ENCODE measurements around the gene RPTOR. TPM values are rescaled to one million over a fixed set of nuclear protein-coding genes. Genes with fewer than 3 reads are reported as not detected.

The RPTOR gene
- total and polyA plus RNA-seq, 10 of the 15 experiments (the other 5 are each of a cell fraction or from before 2014, with no cell fraction given): 0.18 to 32.1 (median 7.8) TPM

- TF ChIP-seq ZSCAN29 (IDR thresholded peaks at IDR 0.05): no peak
- TF ChIP-seq ESRRA (IDR thresholded peaks at IDR 0.05; ENCODE audit: low read length): no peak
- no peak for TF ChIP-seq ZBTB33 (IDR thresholded peaks at IDR 0.05)
- no peak for TF ChIP-seq HDGF (IDR thresholded peaks at IDR 0.05)
- TF ChIP-seq EED (IDR thresholded peaks at IDR 0.05; ENCODE audit: low read depth): no peak
- TF ChIP-seq ZBTB40 (IDR thresholded peaks at IDR 0.05; ENCODE audit: borderline replicate concordance): no peak
Measured at GRCh38 chr17:80751946-80752581, 207.4 kb downstream of the RPTOR start (continued).
